B cell (primary cell): ENCODE measurements around the gene POFUT2. TPM values are rescaled to one million over a fixed set of nuclear protein-coding genes. Genes with fewer than 3 reads are reported as not detected.

Experiments
- ATAC-seq: fragments of 200-7000 bp; cut with Tn5 transposase; one replicate; pipeline ENCODE4 v1.10.0; 2021; ENCODE audit warnings: low read depth, mild to moderate bottlenecking, moderate number of reproducible peaks, moderate library complexity
- CTCF ChIA-PET: fragments of 350-600 bp; sonication (Branson Sonifier 250); formaldehyde crosslinking; loops from one replicate; lab custom pipeline; 2021; ENCODE audit warnings: antibody characterized with exemption, inconsistent platforms; lab: Charles Lee
- POLR2A ChIA-PET: fragments of 350-600 bp; sonication (Branson Sonifier 250); formaldehyde crosslinking; loops from one replicate; lab custom pipeline; 2021; ENCODE audit warnings: antibody characterized with exemption; lab: Charles Lee
- DNase-seq: peaks from one replicate; pipeline ENCODE4 v3.0.0; 2013
- H2AFZ ChIP-seq: 2 replicates; pipeline ENCODE4 v1.6.1; 2012; ENCODE audit warnings: mild to moderate bottlenecking, low read depth, low read length; ENCODE audit not compliant: insufficient read depth, poor library complexity, severe bottlenecking
- H3K27ac ChIP-seq, 2 donors: 1 replicate in 1 of 2; 2 replicates in 1 of 2; pipeline ENCODE4 v1.5.1; 2012 to 2013; ENCODE audit warnings: low read length in 2 of 2, mild to moderate bottlenecking in 2 of 2, moderate library complexity in 1 of 2
- H3K27me3 ChIP-seq, 4 experiments: fragments of 200-600 bp in 1 of 4; sonication (generic) in 1 of 4; replicated peaks in 1 of 4; 1 replicate in 2 of 4; 2 replicates in 2 of 4; pipeline versions ENCODE4 v1.6.1 to v1.7.0; 2013 to 2016; ENCODE audit warnings: low read length in 3 of 4, mild to moderate bottlenecking in 2 of 4, mixed read lengths in 1 of 4, moderate library complexity in 1 of 4; ENCODE audit not compliant: insufficient read depth in 4 of 4, control insufficient read depth in 3 of 4; ENCODE audit errors: control extremely low read depth in 1 of 4
- H3K36me3 ChIP-seq, 2 experiments: replicated peaks in 1 of 2; 1 replicate in 1 of 2; 2 replicates in 1 of 2; pipeline versions ENCODE4 v1.6.1 to v1.7.1; 2013; ENCODE audit warnings: low read length in 1 of 2; ENCODE audit not compliant: insufficient read depth in 2 of 2, control insufficient read depth in 1 of 2; ENCODE audit errors: control extremely low read depth in 1 of 2, extremely low read depth in 1 of 2
- H3K4me1 ChIP-seq, 2 donors: fragments of 200-600 bp in 1 of 2; sonication (generic) in 1 of 2; 1 replicate in 1 of 2; 2 replicates in 1 of 2; pipeline versions ENCODE4 v1.5.1 to v1.6.1; 2013 to 2017; ENCODE audit warnings: low read length in 2 of 2; ENCODE audit not compliant: control insufficient read depth in 2 of 2, insufficient read depth in 2 of 2
- H3K4me2 ChIP-seq: replicated peaks from 2 replicates; pipeline ENCODE3; 2012; ENCODE audit warnings: mild to moderate bottlenecking, low read depth, low read length; ENCODE audit not compliant: poor library complexity, severe bottlenecking
- H3K4me3 ChIP-seq, 5 experiments: fragments of 200-600 bp in 1 of 5; sonication (generic) in 1 of 5; 1 replicate in 3 of 5; 2 replicates in 2 of 5; pipeline versions ENCODE4 v1.5.1 to v1.7.0; 2011 to 2016; ENCODE audit warnings: low read length in 4 of 5, mild to moderate bottlenecking in 4 of 5, low read depth in 2 of 5, control low read depth in 1 of 5, moderate library complexity in 1 of 5; ENCODE audit not compliant: insufficient read depth in 1 of 5; ENCODE audit errors: control extremely low read depth in 1 of 5, extremely low read depth in 1 of 5
- H3K79me2 ChIP-seq: fragments of 200-600 bp; sonication (generic); one replicate; pipeline ENCODE4 v1.6.0; 2016; ENCODE audit warnings: low read length; ENCODE audit not compliant: control insufficient read depth, insufficient read depth
- H3K9ac ChIP-seq: fragments of 200-600 bp; sonication (generic); 2 replicates; pipeline ENCODE4 v1.6.1; 2017; ENCODE audit warnings: mild to moderate bottlenecking, low read length, moderate library complexity
- H3K9me3 ChIP-seq, 3 donors: one replicate each; pipeline versions ENCODE4 v1.6.1 to v1.7.1; 2013; ENCODE audit warnings: low read length in 2 of 3; ENCODE audit not compliant: control insufficient read depth in 2 of 3, insufficient read depth in 1 of 3; ENCODE audit errors: control extremely low read depth in 1 of 3
- H4K20me1 ChIP-seq: 2 replicates; pipeline ENCODE4 v1.6.0; 2012; ENCODE audit warnings: mild to moderate bottlenecking, low read length; ENCODE audit not compliant: insufficient read depth, control insufficient read depth, poor library complexity, severe bottlenecking
- H3K27ac Mint-ChIP-seq: one replicate; pipeline ENCODE4 v1.8.0; 2021; ENCODE audit warnings: mixed read lengths
- H3K27me3 Mint-ChIP-seq: one replicate; pipeline ENCODE4 v1.8.0; 2021; ENCODE audit warnings: mixed read lengths
- H3K4me1 Mint-ChIP-seq: one replicate; pipeline ENCODE4 v1.8.0; 2021; ENCODE audit warnings: mixed read lengths
- H3K4me3 Mint-ChIP-seq: one replicate; pipeline ENCODE4 v1.8.0; 2021; ENCODE audit warnings: mixed read lengths
- H3K9me3 Mint-ChIP-seq: one replicate; pipeline ENCODE4 v1.8.0; 2022; ENCODE audit warnings: mixed read lengths; ENCODE audit not compliant: insufficient read depth
- EZH2 ChIP-seq: IDR thresholded peaks from 2 replicates; pipeline ENCODE4 v1.6.1; 2012; ENCODE audit warnings: borderline replicate concordance, low read depth, mild to moderate bottlenecking, moderate library complexity, low read length; ENCODE audit not compliant: insufficient read depth, poor library complexity, severe bottlenecking
- WGBS: methylation state at CpG from one replicate; pipeline ENCODE4 v1.1.5; 2013; ENCODE audit warnings: missing lambda C conversion rate; ENCODE audit not compliant: insufficient coverage; 5-methylcytosine and 5-hydroxymethylcytosine counted together
- intact Hi-C: fragments of 100-400 bp; cut with micrococcal nuclease; formaldehyde crosslinking; loops from one replicate; pipeline ENCODE4 v1.10.0; 2022
- polyA plus RNA-seq: library from polyadenylated mRNA; depleted of rRNA; stranded (reverse); fragments of >200 nt; gene quantifications from 2 replicates; pipeline ENCODE4 v1.2.3, GENCODE V29; 2012
- total RNA-seq, 2 donors: library from RNA; stranded (reverse); fragments of 120-200 nt in 1 of 2; gene quantifications; 1 replicate in 1 of 2; 2 replicates in 1 of 2; pipeline versions ENCODE4 v1.2.3 to v1.2.4, GENCODE V29; 2013 to 2022
- TF ChIP-seq, protein P1 (sequence below): fragments of 200-600 bp; IDR thresholded peaks from one replicate; pipeline ENCODE4 v1.8.0; 2022; ENCODE audit warnings: antibody characterized with exemption, mild to moderate bottlenecking

The POFUT2 gene
- total and polyA plus RNA-seq, 2 donors (not counting 1 experiment from before 2014, with no cell fraction given), result 38.3 to 41.8 TPM

DNA sequence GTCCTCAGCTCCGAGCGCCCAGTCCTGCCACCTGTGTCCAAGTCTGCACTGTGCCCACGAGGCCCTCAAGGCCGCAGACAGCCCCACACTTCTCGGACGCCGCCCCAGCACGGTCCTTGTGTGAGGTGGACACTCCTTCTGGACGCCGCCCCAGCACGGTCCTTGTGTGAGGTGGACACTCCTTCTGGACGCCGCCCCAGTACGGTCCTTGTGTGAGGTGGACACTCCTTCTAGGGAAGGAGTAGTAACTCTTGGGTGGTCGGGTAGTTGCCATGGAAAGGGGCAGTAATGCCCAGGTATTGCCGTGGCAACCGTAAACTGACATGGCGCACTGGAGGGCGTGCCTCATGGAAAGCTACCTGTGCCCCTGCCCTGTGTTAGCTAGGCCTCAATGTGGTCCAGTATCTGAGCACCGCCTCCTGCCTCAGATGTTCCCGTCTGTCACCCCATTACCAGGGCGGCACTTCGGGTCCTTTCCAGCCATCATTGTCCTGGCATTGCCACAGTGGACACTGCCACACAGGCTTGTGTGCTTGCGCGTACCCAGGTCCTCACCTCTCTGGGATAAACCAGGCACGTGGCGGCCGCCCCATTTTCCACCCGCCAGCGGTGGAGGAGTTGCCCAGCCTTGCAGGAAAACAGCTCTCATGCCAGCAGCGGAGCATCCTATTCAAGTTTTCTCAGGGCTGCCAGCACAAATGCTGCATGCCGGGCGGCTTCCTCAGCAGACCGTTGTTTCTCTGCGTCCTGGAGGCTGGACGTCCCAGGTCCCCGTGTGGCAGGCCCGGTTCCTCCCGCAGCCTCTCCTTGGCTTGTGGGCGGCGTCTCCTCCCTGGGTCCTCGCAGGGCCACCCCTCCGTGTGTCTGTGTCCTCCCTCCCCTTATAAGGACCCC lies 40.8 kb upstream of the POFUT2 start:
- POLR2A ChIA-PET, result no interaction called here

More for the DNA sequence above, 40.8 kb upstream of the POFUT2 start:
- H3K36me3 ChIP-seq, result no peaks in the 10 kb centered on the region
- no peaks in the 10 kb centered on the region for H3K9me3 Mint-ChIP-seq
- CTCF ChIA-PET, result interaction anchor here (0.7 kb wide), 1 partner anchor 84 kb away, joined by 3 read pairs; no protein-coding TSS in a partner anchor
- no peak overlapping the region for H3K27ac Mint-ChIP-seq
- H3K4me3 Mint-ChIP-seq, result no peak overlapping the region
- 94% methylated on average over 43 of the region's 43 CpGs for WGBS
- ATAC-seq (no peak), DNase-seq (no peak)
- no peak overlapping the region for H3K9ac ChIP-seq
- H3K79me2 ChIP-seq, result no peaks in the 10 kb centered on the region
- no peaks in the 10 kb centered on the region for H3K9me3 ChIP-seq
- no peaks in the 10 kb centered on the region for H3K4me1 ChIP-seq
- no peaks in the 10 kb centered on the region for H3K4me1 Mint-ChIP-seq
- peaks cover 5% of the 10 kb centered on the region for H3K27me3 Mint-ChIP-seq
- H3K4me2 ChIP-seq, result no peak overlapping the region
- H3K27ac ChIP-seq, result no peak overlapping the region
- H3K27me3 ChIP-seq, result peaks cover 0 to 11% (median 0%) of the 10 kb centered on the region in 4 experiments
- no peak overlapping the region for H3K4me3 ChIP-seq
- TF ChIP-seq, protein P1, sequence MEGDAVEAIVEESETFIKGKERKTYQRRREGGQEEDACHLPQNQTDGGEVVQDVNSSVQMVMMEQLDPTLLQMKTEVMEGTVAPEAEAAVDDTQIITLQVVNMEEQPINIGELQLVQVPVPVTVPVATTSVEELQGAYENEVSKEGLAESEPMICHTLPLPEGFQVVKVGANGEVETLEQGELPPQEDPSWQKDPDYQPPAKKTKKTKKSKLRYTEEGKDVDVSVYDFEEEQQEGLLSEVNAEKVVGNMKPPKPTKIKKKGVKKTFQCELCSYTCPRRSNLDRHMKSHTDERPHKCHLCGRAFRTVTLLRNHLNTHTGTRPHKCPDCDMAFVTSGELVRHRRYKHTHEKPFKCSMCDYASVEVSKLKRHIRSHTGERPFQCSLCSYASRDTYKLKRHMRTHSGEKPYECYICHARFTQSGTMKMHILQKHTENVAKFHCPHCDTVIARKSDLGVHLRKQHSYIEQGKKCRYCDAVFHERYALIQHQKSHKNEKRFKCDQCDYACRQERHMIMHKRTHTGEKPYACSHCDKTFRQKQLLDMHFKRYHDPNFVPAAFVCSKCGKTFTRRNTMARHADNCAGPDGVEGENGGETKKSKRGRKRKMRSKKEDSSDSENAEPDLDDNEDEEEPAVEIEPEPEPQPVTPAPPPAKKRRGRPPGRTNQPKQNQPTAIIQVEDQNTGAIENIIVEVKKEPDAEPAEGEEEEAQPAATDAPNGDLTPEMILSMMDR, result no peak
- no peak for TF ChIP-seq EZH2
- no peak overlapping the region for H2AFZ ChIP-seq
- intact Hi-C loops, result no loop called here
- H4K20me1 ChIP-seq, result no peaks in the 10 kb centered on the region
